ELR (cell line): Measurements from ENCODE around the gene SLC2A6.

ENCODE experiments used
- DNase-seq: peaks from one replicate; pipeline ENCODE4 v3.0.0-alpha.2; 2015; ENCODE audit warnings: low read depth

Gene SLC2A6

GRCh38 chr9:133477461-133477860 lies 1.4 kb downstream of the SLC2A6 start:
- no peak for DNase-seq

DNA sequence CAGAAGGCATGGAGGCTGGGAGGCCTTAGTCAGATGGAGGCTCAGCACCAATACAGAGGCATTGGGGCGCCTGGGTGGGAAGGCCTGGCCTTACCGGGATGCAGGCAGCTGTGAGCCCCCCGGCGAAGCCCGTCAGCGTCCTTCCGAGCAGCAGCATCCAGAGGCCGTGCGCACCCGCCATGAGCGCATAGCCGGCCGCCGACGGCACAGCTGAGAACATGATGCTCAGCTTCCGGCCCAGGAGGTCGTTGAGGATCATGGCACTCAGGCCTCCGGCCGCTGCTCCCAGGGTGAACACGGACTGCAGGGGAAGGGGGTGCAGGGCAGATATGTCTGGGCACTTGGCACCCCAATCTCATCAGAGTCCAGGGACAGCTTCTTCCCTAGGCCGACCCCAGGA lies 2.0 kb downstream of the SLC2A6 start:
- DNase-seq = no peak

DNA sequence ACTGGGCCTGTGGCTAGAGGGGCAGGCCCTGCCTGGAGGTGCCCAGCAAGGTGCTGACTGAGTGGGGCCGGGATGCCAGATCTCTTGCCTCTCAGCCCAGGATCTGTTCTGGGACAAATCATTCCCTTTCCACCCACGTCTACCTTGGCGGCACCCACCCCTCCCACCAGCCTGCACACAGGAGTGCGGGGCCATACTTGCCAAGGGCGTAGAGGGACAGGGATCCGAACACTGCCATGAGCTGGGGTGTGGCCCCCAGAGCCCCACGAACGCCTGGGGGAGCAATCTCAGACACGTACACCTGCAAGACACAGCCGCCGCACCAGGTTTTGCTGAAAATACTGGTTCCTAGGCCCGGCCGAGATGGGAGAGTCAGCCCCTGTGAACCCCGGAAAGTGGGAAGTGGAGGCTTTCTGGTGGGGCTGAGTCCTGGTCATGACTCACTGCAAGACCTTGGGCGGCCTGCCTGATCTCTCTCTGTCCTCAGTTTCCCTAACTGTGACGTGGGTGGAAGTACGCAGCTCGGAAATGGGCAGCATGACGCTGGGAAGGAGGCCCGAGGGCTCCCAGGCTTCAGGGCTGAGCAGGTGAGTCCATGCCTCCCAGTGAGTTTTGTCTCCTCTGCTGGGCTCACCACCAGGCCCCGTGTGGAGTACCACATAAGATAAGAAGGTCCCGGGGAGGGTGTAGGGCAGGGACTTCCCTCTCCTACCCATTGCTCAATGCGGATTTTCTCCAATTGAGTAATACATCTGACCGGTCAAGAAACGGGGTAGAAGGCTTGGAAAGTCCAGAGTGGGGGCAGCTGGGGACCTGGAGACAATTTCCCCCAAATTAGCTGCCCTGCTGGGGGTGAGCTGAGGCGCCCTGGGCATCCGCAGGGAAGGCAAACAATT lies 2.6 kb downstream of the SLC2A6 start:
- peak; percentile 24 for DNase-seq

GRCh38 chr9:133475292-133476012 lies 3.4 kb downstream of the SLC2A6 start:
- DNase-seq = no peak

GRCh38 chr9:133474853-133475252 lies 4.0 kb downstream of the SLC2A6 start:
- DNase-seq = no peak

DNA sequence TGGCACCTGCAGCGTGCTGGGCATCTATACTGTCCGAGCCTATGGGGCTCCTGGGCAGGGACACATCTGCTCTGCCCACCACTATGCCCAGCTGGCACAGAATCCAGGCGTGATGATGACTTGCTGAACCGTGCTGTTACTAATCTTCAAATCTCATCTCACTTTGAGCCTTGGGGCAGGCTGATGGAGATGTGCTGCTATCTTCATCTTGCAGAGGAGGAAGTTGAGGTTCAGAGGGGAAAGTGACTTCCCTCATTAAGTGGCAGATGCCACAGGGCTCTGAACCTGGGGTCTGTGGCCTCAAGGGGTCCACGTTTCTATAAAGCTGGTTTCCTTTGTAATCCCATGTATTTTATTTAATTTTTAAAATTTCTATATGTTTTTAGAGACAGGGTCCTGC lies 4.7 kb downstream of the SLC2A6 start:
- no peak for DNase-seq

- no peak for DNase-seq
These were observed 5.2 kb downstream of the SLC2A6 start for GRCh38 chr9:133473743-133474142.

- DNase-seq = no peak
These were observed 6.0 kb downstream of the SLC2A6 start for GRCh38 chr9:133472753-133473378.

DNA sequence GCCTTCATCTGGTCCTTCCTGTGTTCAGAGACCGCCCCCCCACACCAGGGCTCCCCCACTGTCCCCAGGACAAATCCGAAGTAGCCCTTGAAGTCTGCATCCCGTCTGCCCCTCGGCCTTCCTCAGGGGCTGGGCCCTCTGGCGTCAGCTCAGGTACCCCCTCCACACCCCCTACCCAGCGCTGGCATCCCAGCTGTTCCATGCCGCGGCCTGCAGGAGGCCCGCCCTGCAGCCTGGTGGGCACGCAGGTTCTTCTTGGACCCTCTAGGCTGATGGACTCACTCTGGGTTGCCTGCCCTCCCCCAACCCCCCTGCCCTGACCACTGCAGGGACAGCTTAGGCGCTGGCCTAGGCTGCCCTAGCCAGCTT lies 6.6 kb downstream of the SLC2A6 start:
- no peak for DNase-seq

DNA sequence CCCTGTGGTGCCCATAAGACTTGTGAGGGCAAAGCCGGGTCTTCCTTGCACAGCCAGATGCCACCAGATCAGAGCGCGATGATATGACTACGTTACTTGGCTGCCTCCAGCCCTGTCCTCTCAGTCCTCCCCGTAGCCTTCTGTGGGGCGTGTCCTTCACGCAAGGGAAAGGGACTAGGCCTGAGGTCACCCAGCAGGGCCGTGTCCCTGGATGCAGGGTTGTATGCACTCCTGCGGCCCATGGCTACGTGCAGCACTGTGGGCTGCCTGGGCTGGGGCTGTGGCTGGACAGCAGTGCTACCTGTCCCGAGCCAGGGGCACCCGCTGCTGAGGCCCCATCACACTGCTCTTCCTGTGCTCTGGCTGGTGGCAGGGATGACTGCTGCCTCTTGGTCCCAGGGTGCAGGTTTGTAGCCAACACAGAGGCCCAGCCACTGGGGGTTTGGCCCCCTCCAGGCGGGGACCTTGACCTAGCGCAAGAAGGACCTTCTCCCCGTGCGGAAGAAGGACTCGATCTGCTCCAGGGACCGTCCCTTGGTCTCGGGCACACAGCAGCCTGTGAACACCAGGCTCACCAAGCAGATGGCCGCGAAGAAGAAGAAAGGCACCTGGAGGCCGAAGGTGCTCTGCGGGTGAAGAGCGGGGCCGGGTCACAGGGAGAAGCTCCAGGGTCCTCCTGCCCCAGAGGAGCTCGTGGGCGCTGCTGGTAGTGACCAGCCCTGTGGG lies 7.2 kb downstream of the SLC2A6 start:
- DNase-seq = no peak

GRCh38 chr9:133470988-133471387 lies 7.9 kb downstream of the SLC2A6 start:
- no peak for DNase-seq

GRCh38 chr9:133470427-133470924 lies 8.4 kb downstream of the SLC2A6 start:
- no peak for DNase-seq

DNA sequence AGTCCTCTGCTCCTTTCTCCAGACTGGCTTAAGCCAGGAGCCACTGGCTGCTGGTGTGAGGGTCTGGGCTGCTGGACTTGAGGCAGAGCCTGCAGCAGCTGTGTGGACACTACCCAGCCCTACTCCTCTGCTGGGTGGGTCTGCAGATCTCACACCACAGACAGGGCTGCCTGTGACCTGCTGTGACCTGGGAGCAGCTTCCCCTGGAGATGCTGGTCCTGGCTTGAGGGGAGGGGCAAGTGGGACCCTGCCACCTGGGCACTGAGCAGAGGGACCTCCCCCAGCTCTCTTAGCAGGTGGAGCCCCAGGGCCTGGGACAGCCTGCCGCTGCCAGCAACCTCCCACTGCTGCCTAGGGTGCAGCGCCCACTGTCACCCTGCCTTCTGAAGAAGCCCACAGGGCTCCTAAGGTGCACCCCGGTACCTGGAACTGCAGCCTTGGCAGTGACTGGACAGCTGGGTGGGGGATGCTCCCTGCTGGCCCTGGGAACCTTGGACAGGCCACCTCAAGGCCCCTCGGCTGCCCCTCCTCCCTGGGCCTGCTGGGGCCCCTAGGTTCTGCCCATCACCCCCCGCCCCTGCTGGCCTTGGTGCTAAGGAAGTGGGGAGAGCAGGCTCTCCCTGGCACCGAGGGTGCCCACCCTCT lies 10.0 kb downstream of the SLC2A6 start:
- DNase-seq = no peak

- DNase-seq = no peak
These were observed 10.5 kb downstream of the SLC2A6 start for GRCh38 chr9:133468374-133468773.

- DNase-seq = no peak
These were observed 11.8 kb downstream of the SLC2A6 start for GRCh38 chr9:133467101-133467500.

DNA sequence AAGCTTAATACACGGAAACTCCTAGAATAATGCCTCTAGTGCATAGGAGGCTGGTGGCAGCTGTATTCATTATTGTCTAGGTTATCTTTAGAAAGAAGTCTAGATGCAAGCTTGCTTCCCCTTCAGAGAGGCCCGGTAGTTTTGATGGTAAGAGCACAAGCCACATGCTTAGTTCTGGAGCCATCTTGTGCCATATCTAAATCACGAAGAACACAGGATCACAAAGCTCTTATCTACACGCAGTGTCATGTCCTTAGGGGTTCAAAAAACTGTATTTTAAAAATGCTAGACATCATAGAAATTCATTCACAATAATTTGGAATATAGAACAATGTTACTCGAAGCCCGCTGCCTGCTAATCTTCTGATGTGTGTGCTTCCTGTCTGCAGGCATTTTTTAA lies 12.9 kb downstream of the SLC2A6 start:
- no peak for DNase-seq

GRCh38 chr9:133464638-133465037 lies 14.3 kb downstream of the SLC2A6 start:
- DNase-seq = no peak

GRCh38 chr9:133463864-133464615 lies 14.9 kb downstream of the SLC2A6 start:
- DNase-seq = no peak

- DNase-seq = no peak
These were observed 15.6 kb downstream of the SLC2A6 start for GRCh38 chr9:133463234-133463863.

DNA sequence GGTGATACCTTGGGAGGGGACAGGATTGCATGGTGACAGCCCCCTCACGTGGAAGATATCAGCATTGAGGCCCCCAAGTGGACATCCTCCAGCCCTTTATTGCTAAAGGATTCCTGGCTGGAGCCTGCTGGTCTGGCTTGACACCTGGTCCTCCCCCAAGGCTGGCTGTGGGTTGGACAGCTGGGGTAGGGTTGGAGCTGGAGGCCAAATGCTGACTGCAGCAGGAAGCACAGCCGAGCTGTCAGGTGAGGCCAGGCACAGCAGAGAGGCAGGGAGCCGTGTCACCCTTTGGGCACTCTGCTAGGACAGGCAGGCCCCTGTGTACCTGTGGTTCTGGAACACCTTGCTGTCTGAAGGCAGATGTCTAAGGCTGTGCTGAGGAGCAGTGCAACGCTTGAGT lies 16.9 kb downstream of the SLC2A6 start:
- no peak for DNase-seq
